ENCODE measurements around the gene LRRC56.

LRRC56 gene

GRCh38 chr11:538431-539051, 1.2 kb downstream of the LRRC56 start:
- in situ Hi-C loops (cut with MboI; ENCODE audit: low sequenced_read_pairs), result no loop called here

DNA sequence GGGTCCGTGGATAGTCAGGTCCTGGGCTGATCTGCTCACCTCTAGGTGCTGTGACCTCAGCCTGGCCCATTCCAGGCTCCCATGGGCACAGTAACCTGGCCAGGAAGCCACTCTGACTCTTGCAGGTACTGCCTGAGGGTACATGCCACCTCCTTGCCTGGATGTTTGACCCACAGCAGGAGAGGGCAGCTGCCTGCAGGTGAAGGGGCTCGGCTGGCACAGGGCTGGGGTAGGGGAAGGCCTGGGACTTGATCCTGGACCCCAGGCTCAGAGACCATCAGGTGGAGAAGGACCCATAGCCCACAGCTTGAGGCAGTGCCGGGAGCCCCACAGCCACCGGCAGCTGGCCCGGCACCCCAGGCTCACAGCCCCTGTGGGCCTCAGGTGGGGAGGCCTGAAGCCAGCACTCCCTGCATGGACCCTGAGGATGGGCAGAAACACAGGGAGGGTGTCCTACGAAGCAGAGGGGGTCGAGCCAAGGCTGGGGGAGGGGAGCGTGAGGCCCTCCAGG, 2.7 kb downstream of the LRRC56 start:
- in situ Hi-C loops (cut with MboI; ENCODE audit: low sequenced_read_pairs), result no loop called here

DNA sequence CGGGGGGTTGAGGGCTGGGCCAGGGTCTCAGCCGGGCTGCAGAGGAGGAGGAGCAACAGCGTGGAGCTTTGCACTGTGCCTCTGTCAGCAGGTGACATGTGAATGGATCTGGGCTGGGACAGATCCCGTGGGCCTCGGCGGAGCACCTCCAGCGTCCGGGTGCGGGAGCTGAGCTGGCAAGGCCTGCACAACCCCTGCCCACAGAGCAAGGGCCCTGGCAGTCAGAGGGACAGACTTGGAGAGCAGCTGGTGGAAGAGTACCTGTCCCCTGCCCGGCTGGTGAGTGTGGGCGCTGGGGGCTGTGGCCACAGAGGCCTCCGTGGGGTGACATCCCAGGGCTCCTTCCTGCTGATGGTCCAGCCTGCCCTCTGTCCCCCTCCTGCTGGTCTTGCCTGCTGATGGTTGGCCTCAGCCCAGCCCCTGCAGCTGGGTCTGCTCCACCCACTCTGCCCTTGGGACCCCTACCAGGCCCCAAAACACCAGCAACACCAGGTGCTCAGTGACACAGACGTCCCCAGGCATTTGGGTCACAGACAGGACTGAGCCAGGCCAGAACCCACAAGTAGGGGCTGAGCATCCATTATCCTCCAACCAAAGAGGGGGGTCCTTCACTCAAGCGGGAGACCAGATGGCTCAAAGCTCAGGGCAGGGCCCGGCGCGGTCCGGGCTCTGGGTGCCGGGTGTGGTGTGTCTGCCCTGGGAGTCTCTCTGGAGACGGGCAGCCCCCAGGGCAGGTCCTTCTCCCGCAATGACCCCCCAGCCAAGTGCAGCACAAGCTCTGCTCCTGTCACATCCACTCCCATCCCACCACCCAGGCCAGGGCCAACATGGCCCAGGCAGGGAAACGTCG, 3.5 kb downstream of the LRRC56 start:
- in situ Hi-C loops (cut with MboI; ENCODE audit: low sequenced_read_pairs), result no loop called here

DNA sequence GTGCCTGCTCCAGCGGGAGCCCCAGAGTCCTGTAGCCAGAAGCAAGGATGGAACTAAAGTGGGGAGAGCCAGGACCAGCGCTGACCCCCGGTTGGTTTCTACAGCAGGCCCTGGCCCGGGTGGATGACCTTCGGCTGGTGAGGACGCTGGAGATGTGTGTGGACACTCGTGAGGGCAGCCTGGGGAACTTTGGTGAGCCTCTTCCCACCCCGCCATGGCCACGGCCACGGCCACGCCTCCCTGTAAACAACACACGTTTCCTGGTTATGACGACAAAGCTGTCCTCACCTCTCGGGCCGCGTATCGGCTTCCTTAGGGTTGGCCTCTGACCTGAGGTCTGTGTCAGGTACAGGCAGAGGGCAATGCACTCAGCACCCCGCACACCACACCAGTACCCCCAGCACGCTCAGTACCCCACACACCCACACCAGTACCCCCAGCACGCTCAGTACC, 4.1 kb downstream of the LRRC56 start:
- in situ Hi-C loops (cut with MboI; ENCODE audit: low sequenced_read_pairs), result no loop called here

DNA sequence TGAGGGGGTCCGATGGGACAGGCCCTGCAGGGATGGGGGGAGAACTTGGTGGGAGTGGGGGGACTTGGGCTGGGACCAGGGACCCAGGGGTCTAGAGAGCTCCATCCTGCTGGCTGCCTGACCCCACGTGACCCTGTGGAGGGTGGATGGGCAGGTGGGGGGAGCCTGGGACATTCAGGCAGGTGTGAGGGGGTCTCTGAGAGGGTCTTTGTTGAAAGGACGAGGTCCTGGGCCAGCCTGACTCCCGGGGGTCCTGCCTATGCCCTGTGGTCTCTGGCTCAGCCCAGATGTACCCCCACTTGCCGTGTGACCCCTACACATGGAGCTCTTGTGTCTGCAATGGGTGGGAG, 7.5 kb downstream of the LRRC56 start:
- in situ Hi-C loops (cut with MboI; ENCODE audit: low sequenced_read_pairs), result no loop called here

GRCh38 chr11:545171-545570, 7.8 kb downstream of the LRRC56 start:
- in situ Hi-C loops (cut with MboI; ENCODE audit: low sequenced_read_pairs), result no loop called here

DNA sequence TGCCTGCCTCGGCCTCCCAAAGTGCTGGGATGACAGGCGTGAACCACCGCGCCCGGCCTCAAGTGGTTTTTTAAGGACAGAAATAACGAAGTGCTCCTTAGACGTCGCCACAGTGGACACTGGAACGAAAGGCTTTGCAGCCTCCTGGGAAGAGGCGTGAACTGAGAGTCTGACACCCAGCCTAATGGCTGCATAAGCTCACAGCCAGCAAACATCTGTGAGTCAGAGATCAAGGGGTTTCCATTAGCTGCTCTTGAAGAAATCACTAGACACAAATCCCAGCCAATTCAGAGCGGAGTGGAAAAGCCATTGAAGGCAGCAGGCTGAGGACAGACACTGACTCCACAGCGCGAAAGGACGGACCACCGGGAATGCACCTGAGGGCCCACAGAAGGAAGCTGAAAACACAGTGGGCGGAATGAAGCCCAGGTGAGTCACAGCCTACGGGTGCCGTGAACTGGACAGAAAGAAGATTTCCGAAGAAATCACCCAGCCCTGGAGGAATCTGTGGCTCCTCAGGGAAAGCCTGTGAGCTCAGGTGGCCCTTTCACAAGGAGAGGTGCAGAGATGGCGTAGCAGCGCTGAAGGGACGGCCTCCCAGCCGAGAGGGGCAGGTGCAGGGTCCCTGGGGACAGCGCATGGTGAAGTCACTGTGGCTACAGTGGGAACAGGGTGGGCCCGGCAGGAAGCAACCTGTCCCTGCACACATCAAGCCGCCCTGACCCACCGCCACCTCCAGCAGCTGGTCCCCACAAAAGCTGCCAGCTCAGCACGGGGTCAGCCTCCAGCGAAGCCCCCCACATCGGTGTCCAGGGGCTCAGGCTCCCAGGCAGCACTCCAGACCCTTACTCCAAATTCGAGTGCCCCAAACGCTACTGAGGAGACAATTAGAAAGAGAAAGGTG, 11.6 kb downstream of the LRRC56 start:
- in situ Hi-C loops (cut with MboI; ENCODE audit: low sequenced_read_pairs), result no loop called here

GRCh38 chr11:550021-550745, 12.9 kb downstream of the LRRC56 start:
- in situ Hi-C loops (cut with MboI; ENCODE audit: low sequenced_read_pairs), result no loop called here

DNA sequence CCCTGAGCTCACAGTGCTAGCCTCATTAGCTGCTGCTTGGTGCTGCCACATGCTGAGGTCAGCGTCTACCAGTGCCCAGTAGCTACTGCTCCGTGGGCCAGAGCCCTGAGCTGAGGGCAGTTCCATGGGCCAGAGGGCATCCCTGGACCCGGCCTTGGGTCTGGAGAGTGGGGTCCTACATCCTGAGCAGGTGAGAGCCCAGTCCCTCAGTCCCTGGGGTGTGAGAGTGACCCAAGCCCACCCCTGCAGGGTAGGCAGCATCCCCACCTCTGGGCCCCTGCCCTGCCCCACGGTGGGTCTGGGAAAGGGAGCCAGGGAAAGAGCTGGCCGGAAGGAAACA, 13.4 kb downstream of the LRRC56 start:
- in situ Hi-C loops (cut with MboI; ENCODE audit: low sequenced_read_pairs), result no loop called here

- in situ Hi-C loops (cut with MboI; ENCODE audit: low sequenced_read_pairs), result no loop called here
Observed at GRCh38 chr11:551131-551530, 13.8 kb downstream of the LRRC56 start.

- in situ Hi-C loops (cut with MboI; ENCODE audit: low sequenced_read_pairs), result no loop called here
Observed at GRCh38 chr11:551596-551995, 14.3 kb downstream of the LRRC56 start.

- in situ Hi-C loops (cut with MboI; ENCODE audit: low sequenced_read_pairs), result no loop called here
Observed at GRCh38 chr11:553083-553987, 16.0 kb downstream of the LRRC56 start.

- in situ Hi-C loops (cut with MboI; ENCODE audit: low sequenced_read_pairs), result no loop called here
Observed at GRCh38 chr11:553988-554340, 16.6 kb downstream of the LRRC56 start.

DNA sequence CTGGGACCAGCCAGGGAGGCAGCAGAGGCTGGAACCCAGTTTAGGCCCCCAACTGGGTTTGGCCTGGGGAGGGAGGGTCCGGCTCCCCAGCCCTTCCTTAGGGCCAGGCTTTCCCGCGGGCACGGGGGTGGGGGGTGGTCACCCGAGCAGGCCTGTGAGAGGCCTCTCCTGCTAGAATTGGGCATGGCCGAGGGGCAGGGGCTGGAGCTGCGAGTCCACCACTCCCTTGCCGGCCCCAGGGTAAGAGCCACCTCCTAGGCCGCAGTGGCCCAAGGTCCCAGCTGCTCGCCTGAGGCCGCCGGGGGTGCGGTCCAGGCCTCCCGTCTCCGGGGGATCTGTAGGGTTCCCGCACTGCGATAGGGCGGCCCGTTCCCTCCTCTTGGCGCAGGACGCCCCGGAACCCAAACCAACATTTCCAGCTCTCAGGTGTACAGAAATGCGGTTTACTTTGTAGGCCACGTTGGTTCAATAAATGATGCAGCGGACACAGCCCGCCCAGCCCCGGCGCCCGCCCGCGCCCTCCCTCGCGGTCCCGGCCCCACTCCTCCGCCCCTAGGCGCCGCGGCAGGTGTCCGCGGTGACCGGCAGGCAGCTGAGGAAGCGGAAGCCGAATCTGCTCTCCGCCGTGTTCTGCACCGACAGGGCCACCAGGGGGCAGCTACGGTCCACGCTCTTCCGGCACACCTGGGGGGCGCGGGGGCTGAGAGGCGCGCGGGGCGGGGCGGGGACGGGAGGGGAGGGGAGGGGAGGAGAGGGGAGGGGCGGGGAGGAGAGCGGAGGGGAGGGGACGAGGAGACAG, 17.3 kb downstream of the LRRC56 start:
- in situ Hi-C loops (cut with MboI; ENCODE audit: low sequenced_read_pairs), result no loop called here

- in situ Hi-C loops (cut with MboI; ENCODE audit: low sequenced_read_pairs), result no loop called here
Observed at GRCh38 chr11:555227-555779, 18.0 kb downstream of the LRRC56 start.

- in situ Hi-C loops (cut with MboI; ENCODE audit: low sequenced_read_pairs), result no loop called here
Observed at GRCh38 chr11:555780-556661, 18.7 kb downstream of the LRRC56 start.

DNA sequence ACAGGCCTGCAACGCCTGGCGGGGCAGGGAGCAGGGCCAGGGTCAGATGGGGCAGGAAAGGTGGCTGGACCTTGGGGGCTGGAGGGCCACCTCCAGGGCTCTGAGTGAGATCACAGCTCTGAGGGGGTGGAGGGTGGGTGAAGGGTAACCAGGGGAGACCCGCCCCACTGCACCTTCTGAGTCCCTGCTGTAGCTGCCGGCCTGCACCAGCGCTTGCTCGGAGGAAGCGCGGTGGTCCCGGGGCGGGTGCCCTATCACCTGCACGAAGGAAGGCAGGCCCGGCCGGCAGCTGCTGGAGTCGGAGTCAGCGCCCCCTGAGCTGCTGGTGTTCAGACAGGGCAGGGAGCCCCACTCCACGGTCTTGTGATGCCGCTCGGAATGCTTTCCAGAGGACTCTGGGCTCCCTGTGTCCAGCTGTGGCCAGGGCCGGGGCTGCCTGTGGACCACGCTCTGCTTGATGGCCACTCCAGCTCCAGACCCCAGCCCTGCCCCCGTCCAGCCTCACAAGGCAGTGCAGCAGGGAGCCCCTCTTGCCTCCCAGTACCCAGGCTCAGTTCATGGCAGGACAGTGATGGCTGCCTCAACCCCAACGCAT, 19.4 kb downstream of the LRRC56 start:
- in situ Hi-C loops (cut with MboI; ENCODE audit: low sequenced_read_pairs), result no loop called here

All from HL-60/S4 treated with retinoic acid at 250 ng/mL for 4 days and 3 days (cell line).